ENCODE data around the gene SLC26A1.

SLC26A1 gene

GRCh38 chr4:993111-994029, at the start of gene SLC26A1:
SLC26A1 (minus strand) TSS chr4:993404; CDS start chr4:991703, 1,701 bp downstream.
- DNase-seq: no peak

- no peak for DNase-seq
Measured at GRCh38 chr4:1042352-1043055, 49.3 kb upstream of the SLC26A1 start.

GRCh38 chr4:1041936-1042330, 48.7 kb upstream of the SLC26A1 start:
- DNase-seq: no peak

GRCh38 chr4:1041147-1041935, 48.1 kb upstream of the SLC26A1 start:
- DNase-seq: no peak

- DNase-seq: no peak
Measured at GRCh38 chr4:1040344-1041146, 47.3 kb upstream of the SLC26A1 start.

GRCh38 chr4:1039493-1040343, 46.5 kb upstream of the SLC26A1 start:
- DNase-seq: no peak

GRCh38 chr4:1038948-1039492, 45.8 kb upstream of the SLC26A1 start:
- no peak for DNase-seq

GRCh38 chr4:1036976-1037810, 44.0 kb upstream of the SLC26A1 start:
- no peak for DNase-seq

DNA sequence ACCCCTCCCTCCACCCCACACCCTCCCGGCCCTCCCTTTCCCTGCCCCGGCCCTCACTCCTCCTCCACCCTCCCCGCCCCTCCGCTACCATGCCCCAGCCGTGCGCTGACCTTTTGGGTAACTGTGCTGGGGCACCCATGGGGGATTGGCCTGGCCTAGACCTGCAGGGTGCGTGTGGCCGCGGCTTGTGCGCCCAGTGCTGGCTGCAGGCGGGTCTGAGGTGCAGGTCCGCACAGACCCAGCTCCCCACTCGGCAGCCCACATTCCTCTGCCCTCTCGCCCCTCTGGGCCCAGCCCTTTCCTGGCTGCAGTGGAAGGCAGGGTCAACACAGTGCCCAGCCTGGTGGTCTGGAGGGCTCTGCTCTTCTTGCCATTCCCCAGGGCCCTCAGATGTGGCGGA, 42.9 kb upstream of the SLC26A1 start:
- peak; percentile 29 for DNase-seq

DNA sequence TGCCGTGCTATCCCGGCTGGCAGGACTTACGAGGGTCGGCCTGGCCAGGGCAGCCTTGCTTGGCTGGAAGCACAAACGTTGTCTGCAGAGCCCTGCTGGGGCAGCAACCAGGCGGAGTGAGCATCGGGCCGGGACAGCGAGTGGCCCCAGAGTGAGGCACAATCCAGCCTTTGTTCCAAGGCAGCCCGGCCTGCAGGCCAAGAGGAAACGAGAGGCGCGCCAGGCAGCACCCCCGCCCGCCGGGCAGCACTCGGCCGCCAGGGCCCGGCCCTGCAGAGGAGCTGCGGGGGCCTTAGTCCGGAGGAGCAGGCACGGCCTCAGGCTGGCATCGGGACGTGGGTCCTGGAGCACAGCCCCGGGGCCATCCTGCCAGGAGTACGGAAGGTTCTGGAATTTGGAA, 42.3 kb upstream of the SLC26A1 start:
- no peak for DNase-seq

- peak; percentile 31 for DNase-seq
Measured at GRCh38 chr4:1033840-1034551, 40.8 kb upstream of the SLC26A1 start.

DNA sequence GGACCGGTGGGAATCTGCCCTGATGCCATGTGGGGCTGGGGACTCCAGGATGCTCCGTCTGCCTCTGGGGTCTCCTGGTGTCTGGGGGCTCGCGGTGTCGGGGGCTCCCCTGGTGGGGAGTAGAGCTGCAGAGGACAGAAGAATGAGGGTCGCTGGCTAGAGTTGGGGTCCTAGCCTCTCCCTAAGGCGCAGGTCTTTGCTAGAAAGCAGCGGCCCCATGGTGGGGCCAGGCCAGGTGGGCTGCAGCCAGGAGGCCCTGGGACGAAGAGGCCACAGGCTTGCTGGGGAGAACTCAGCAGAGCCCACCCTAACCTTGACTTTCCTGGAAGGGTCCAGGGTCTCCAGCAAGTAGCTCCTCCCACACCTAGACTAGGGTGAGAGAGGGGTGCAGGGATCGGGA, 39.7 kb upstream of the SLC26A1 start:
- DNase-seq: no peak

GRCh38 chr4:1031956-1032795, 39.0 kb upstream of the SLC26A1 start:
- DNase-seq: peak; percentile 94

DNA sequence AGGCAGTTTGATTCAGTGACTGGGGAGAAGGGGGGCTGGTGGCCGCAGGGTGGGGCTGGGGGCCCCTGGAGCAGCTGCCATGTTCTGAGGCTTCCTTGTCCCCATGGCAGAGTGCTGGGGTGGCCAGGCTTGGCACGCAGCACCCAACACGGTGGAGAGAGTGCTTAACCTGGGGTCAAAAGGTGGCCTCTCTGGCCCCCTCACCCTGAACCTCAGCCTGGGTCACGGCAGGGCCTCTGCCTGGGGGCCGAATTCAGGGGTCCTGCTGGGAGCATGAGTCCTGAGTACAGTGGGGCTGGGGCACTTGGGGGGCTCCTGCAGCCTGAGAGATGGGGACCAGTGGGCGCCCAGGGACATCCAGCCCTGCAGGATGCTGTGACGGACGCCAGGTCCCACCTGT, 38.1 kb upstream of the SLC26A1 start:
- no peak for DNase-seq

DNA sequence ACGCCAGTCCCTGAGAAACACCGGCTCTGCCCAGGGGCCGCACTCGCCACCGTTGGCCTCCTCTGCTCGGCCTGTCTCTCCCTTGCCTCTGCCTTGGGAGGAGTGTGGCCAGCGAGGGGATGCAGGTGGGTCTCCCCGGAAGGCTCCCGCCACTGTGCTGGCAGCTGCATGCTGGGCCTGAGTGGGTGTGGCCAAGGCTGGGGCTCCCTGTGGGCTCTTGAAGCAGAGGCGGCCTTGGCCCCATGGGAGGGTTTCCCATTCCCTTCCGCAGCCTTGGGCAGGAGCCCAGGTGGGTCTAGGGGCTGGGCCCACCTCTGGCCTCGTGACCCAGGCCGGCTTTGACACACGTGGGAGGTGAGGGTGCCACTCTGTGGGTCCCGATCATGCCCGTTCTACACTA, 37.4 kb upstream of the SLC26A1 start:
- DNase-seq: no peak

- no peak for DNase-seq
Measured at GRCh38 chr4:1030031-1030430, 36.8 kb upstream of the SLC26A1 start.

GRCh38 chr4:1029529-1029928, 36.3 kb upstream of the SLC26A1 start:
- DNase-seq: no peak

GRCh38 chr4:1028574-1029220, 35.5 kb upstream of the SLC26A1 start:
- DNase-seq: peak; percentile 41
